NK-92 treated with Interleukin-12 subunit alpha and Interleukin-12 subunit beta, amount 100 ng/mL, for 24 hours (cell line): Measurements from ENCODE around the gene EFL1.
"Not testable (repeated sequence)": the region's sequence is repeated elsewhere in the genome, so short reads cannot be mapped to it uniquely, and the experiment has no call there.

Experiments
- DNase-seq: peaks from one replicate; lab custom pipeline; 2025; lab: John Stamatoyannopoulos, UW

The EFL1 gene

GRCh38 chr15:82262422-82263026 is at the start of gene EFL1, which contains the start of gene SAXO2:
TSS of gene EFL1 (minus strand) at chr15:82262734. CDS start at chr15:82261778, 956 bp downstream.
TSS of gene SAXO2 (plus strand) at chr15:82262818. CDS start at chr15:82262880, 62 bp downstream.
- peak; percentile 94 for DNase-seq

GRCh38 chr15:82311321-82311720 is 48.8 kb upstream of the EFL1 start:
- not testable (repeated sequence) for DNase-seq

GRCh38 chr15:82309802-82310201 is 47.3 kb upstream of the EFL1 start:
- no peak for DNase-seq

- no peak for DNase-seq
Observed at GRCh38 chr15:82307714-82308081, 45.2 kb upstream of the EFL1 start.

GRCh38 chr15:82306791-82307713 is 44.5 kb upstream of the EFL1 start:
- DNase-seq: no peak

GRCh38 chr15:82305621-82306048 is 43.1 kb upstream of the EFL1 start:
- DNase-seq: no peak

- no peak for DNase-seq
Observed at GRCh38 chr15:82304778-82305090, 42.2 kb upstream of the EFL1 start.

GRCh38 chr15:82303956-82304777 is 41.6 kb upstream of the EFL1 start:
- DNase-seq: no peak

- no peak for DNase-seq
Observed at GRCh38 chr15:82301296-82302016, 38.9 kb upstream of the EFL1 start.

GRCh38 chr15:82300883-82301282 is 38.3 kb upstream of the EFL1 start:
- DNase-seq: no peak

GRCh38 chr15:82300326-82300725 is 37.8 kb upstream of the EFL1 start:
- not testable (repeated sequence) for DNase-seq

- DNase-seq: not testable (repeated sequence)
Observed at GRCh38 chr15:82299511-82299914, 37.0 kb upstream of the EFL1 start.

- no peak for DNase-seq
Observed at GRCh38 chr15:82298520-82298919, 36.0 kb upstream of the EFL1 start.

- DNase-seq: no peak
Observed at GRCh38 chr15:82298032-82298431, 35.5 kb upstream of the EFL1 start.

- no peak for DNase-seq
Observed at GRCh38 chr15:82297546-82297945, 35.0 kb upstream of the EFL1 start.

GRCh38 chr15:82294061-82294690 is 31.6 kb upstream of the EFL1 start:
- DNase-seq: no peak

GRCh38 chr15:82292271-82292670 is 29.7 kb upstream of the EFL1 start:
- DNase-seq: no peak

- DNase-seq: not testable (repeated sequence)
Observed at GRCh38 chr15:82288202-82288601, 25.7 kb upstream of the EFL1 start.

- DNase-seq: not testable (repeated sequence)
Observed at GRCh38 chr15:82286475-82286874, 23.9 kb upstream of the EFL1 start.

GRCh38 chr15:82284381-82284780 is 21.8 kb upstream of the EFL1 start:
- not testable (repeated sequence) for DNase-seq

- DNase-seq: not testable (repeated sequence)
Observed at GRCh38 chr15:82282386-82282785, 19.9 kb upstream of the EFL1 start.
